Peyer's patch (tissue), 4 donors: Measurements from ENCODE around the gene DCBLD2.
"Not testable (repeated sequence)": the region's sequence is repeated elsewhere in the genome, so short reads cannot be mapped to it uniquely, and the experiment has no call there.

Experiments
- CTCF ChIP-seq, 6 experiments: fragments of 450-650 bp in 4 of 6; fragments of 200-600 bp in 2 of 6; sonication (generic) in 1 of 6; IDR thresholded peaks; one replicate each; pipeline ENCODE4 v1.5.1; 2017 to 2019; ENCODE audit warnings: antibody characterized with exemption in 6 of 6, mild to moderate bottlenecking in 3 of 6, moderate library complexity in 1 of 6
- POLR2A ChIP-seq, 2 donors: fragments of 450-650 bp; IDR thresholded peaks; one replicate each; pipeline ENCODE4 v1.5.1; 2017; ENCODE audit warnings: antibody characterized with exemption in 2 of 2, mild to moderate bottlenecking in 2 of 2, moderate library complexity in 2 of 2

DNA sequence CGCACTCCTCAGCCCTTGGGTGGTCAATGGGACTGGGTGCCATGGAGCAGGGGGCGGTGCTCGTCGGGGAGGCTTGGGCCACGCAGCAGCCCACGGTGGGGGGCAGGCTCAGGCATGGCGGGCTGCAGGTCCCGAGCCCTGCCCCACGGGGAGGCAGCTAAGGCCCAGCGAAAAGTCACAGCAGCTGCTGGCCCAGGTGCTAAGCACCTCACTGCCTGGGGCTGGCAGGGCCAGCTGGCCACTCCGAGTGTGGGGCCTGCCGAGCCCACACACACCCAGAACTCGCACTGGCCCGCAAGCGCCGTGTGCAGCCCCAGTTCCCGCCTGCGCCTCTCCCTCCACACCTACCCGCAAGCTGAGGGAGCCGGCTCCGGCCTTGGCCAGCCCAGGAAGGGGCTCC, 43.5 kb downstream of the DCBLD2 start:
- not testable (repeated sequence) for TF ChIP-seq CTCF, POLR2A (IDR thresholded peaks at IDR 0.05)
